ENCODE results near the gene GPR45.

DNA sequence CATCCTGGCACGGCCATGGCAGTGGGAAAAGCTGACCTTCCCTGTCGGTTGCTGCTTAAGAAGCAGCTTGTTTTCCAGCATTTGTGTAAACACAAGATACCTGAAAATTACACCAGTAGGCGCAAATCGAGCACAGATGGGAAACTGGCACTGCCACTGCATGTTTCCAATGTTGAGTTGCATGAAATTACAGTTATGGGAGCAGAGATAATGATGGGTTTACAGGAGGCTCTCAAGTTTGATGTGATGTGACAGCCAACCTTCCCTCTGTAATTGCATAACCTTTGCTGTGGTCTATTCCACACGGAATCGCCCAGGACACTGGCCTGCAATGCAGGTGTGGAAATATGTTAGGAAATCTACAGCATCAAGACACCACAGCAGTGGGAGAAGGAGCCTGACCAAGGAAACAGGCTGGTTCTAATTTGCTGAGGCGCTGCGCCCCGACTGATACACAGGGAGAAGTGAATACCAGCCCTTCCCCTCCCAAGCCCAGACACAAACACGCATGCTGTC is 17.4 kb downstream of the GPR45 start:
- TF ChIP-seq MYC (IDR thresholded peaks at IDR 0.05; ENCODE audit: insufficient read depth, insufficient read length, insufficient replicate concordance, low read length, severe bottlenecking), result no peak
- no peak for TF ChIP-seq CTCF (IDR thresholded peaks at IDR 0.05 in 2 of 3, conservative IDR thresholded peaks at IDR 0.05 in 1 of 3; ENCODE audit: control insufficient read depth in 2 of 3, extremely low read depth in 1 of 3, insufficient read depth in 1 of 3, low read depth in 3 of 3, low read length in 3 of 3)
- no peak for TF ChIP-seq EGR1 (IDR thresholded peaks at IDR 0.05; ENCODE audit: borderline replicate concordance in 1 of 2, low read depth in 2 of 2, low read length in 2 of 2)
- TF ChIP-seq EP300 (IDR thresholded peaks at IDR 0.05; ENCODE audit: borderline replicate concordance in 1 of 2, control insufficient read depth in 1 of 2, low read depth in 2 of 2, low read length in 2 of 2), result no peak
- no peak for TF ChIP-seq EZH2 (IDR thresholded peaks at IDR 0.05; ENCODE audit: borderline replicate concordance, control insufficient read depth, low read depth, low read length)
- TF ChIP-seq ATF3 (IDR thresholded peaks at IDR 0.05; ENCODE audit: borderline replicate concordance, extremely low read depth, low read depth, low read length), result no peak
- no peak for TF ChIP-seq RFX5 (IDR thresholded peaks at IDR 0.05; ENCODE audit: low read depth, low read length)
- TF ChIP-seq SPI1 (IDR thresholded peaks at IDR 0.05; ENCODE audit: borderline replicate concordance, insufficient read depth, low read depth, low read length), result no peak
- no peak for TF ChIP-seq MTA2 (IDR thresholded peaks at IDR 0.05; ENCODE audit: low read depth)
- no peak for TF ChIP-seq NR2C2 (IDR thresholded peaks at IDR 0.05; ENCODE audit: borderline replicate concordance, control insufficient read depth, insufficient read length, low read depth)
- no peak for TF ChIP-seq POLR2AphosphoS5 (IDR thresholded peaks at IDR 0.05; ENCODE audit: low read length)
- TF ChIP-seq, protein P1, sequence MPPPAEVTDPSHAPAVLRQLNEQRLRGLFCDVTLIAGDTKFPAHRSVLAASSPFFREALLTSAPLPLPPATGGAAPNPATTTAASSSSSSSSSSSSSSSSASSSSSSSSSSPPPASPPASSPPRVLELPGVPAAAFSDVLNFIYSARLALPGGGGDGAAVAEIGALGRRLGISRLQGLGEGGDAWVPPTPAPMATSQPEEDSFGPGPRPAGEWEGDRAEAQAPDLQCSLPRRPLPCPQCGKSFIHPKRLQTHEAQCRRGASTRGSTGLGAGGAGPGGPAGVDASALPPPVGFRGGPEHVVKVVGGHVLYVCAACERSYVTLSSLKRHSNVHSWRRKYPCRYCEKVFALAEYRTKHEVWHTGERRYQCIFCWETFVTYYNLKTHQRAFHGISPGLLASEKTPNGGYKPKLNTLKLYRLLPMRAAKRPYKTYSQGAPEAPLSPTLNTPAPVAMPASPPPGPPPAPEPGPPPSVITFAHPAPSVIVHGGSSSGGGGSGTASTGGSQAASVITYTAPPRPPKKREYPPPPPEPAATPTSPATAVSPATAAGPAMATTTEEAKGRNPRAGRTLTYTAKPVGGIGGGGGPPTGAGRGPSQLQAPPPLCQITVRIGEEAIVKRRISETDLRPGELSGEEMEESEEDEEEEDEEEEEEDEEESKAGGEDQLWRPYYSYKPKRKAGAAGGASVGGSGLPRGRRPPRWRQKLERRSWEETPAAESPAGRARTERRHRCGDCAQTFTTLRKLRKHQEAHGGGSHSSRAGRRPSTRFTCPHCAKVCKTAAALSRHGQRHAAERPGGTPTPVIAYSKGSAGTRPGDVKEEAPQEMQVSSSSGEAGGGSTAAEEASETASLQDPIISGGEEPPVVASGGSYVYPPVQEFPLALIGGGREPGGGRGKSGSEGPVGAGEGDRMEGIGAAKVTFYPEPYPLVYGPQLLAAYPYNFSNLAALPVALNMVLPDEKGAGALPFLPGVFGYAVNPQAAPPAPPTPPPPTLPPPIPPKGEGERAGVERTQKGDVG (CRISPR knock-in tag; IDR thresholded peaks at IDR 0.05), result no peak
- TF ChIP-seq SP1 (IDR thresholded peaks at IDR 0.05; ENCODE audit: low read depth, low read length), result no peak
- no peak for TF ChIP-seq ELK1 (IDR thresholded peaks at IDR 0.05; ENCODE audit: low read depth, low read length)

Data from GM12878 (cell line).